GM21526 (cell line): ENCODE measurements around the gene LRP2BP.

ENCODE experiments used
- ATAC-seq: cut with Tn5 transposase; IDR thresholded peaks from one replicate; pipeline ENCODE4 v1.9.1; 2021; ENCODE audit warnings: moderate library complexity; ENCODE audit not compliant: unreplicated experiment, low FRiP score

LRP2BP gene

DNA sequence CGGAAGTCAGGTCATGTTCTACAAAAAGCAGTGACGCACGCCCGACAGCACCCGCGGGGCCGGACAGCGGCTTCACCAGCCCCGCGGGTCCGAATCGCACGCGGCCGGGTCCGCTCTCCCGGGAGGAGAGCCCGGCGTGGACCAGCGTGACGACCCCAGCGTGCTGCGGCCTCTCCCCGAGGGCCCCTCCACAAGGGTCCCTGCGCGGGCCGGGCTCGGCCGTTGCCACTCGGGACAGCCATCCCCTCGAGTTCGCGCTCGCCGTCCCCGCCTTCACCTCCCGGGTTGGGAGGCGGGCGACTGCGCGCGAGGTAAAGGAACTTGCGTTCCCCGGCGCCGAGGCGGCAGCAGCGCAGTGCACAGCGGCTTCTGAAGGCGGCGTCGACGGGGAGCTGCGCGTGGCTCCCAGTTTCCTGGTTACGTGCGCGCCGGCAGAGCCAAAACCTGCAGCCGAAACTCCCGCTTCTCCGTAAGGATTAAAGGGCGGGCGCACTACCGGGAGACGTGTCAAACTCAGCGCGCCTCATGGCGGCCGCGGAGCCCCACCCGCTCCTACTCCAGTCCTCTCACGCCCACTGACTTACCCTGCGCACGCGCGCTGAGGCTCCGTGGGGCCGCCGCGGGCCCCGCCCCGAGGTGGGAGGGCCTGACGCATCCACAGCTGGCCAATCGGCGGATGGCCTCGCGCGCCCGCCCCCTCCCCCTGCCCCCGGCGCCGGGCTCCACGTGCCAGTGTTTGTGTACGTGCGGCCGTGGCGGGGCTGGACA lies 416 bp upstream of the LRP2BP start:
- ATAC-seq, result peak; percentile 74

DNA sequence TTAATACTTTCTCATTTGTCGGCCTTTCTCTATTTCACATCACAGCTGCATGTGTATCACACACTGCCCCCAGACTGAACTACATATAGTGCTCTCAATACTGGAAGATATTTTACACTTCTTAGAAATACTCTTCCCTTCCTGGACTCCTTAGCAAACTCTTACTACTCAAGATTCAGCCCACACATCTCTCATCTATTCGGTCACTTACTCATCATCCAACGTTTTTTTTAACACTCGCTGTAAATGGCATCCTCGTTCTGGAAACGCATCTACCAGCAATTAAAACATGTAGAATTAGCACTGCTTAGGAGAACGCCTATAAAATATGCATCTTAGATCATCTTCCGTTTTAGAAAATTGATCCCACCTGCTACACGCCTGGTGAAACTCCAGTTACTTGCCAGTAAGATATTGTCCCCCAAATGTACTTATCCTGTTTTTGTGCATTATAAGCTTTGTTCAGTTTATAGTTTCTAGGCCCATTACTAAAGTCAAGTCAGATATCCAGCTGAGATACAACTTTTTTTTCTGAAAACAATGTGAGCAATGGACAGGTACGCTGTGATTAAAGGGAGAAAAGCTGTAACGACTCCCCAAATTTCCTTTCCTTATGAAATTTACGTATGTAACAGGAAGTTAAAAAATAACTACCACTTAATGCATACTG lies 1.0 kb downstream of the LRP2BP start:
- no peak for ATAC-seq

DNA sequence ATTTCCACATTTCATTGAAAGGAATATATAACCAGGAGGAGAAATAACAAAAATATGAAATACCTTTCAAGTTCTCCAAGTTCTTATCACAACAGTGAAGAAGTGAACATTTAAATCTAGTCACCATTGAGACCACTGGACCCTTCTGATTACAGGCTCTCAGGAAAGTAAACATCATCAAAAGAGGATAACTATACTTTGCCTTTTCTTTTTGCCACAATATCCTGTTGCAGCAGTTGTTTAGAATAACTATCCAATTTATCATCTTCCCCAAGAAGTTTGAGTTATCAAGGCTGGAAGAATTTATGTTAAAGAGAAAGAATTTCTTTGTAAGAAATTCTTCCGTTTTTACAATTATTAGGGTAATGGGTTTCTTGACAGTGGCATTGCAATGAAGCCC lies 3.6 kb downstream of the LRP2BP start:
- no peak for ATAC-seq

DNA sequence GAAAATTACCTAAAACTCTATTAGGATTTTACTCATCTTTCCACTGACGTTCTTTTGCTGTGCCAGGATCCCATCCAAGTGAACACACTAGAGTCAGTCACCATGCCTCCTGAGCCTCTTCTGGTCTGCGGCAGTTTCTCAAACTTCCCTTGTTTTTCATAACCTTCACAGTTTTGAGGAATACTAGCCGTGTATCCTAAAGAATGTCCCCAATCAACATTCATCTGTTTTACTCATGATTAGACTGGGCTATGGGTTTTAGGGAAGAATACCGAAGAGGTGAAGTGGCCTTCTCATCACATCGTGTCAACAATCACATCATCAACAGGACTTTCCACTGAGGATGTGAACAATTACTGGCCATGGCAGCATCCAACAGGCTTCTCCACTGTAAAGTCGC lies 4.8 kb downstream of the LRP2BP start:
- ATAC-seq, result no peak

DNA sequence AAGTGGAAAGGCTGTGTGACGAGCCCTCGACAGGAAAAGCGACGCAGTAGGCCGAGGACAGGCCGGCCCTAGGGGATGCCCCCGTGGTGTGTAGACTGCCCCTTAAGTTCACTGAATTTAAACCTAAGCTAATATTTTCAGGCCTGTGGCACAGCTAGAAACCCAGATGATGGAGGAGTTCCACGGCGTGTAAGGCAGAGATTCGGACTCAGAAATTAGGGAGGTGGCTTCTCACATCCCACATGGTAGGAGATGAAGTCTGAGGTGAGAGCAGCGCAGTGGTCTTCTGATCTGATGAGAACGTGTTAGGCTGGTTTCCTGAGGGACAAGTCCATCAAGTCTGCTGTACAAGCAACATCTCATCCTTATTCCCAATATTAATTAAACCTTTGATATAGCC lies 7.8 kb downstream of the LRP2BP start:
- no peak for ATAC-seq

DNA sequence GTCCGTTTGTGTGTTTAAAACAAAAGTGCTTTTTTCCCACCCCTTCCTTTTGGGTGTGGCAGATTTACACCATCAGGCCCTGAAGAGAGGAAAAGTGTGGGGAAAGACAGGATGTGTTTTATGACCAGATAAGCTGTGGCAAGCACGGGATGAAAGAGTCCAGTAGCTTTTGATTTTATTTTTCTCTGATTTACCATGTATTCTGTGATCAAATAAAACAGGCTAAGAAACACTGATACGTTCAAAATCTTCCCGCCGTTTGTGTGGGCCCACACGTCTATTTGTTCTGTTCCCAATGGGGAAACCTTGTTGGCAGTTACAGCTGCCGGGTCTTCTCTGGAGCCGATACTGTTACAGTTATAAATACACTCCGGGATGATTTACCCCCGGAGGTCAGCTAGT lies 10.8 kb downstream of the LRP2BP start:
- no peak for ATAC-seq

DNA sequence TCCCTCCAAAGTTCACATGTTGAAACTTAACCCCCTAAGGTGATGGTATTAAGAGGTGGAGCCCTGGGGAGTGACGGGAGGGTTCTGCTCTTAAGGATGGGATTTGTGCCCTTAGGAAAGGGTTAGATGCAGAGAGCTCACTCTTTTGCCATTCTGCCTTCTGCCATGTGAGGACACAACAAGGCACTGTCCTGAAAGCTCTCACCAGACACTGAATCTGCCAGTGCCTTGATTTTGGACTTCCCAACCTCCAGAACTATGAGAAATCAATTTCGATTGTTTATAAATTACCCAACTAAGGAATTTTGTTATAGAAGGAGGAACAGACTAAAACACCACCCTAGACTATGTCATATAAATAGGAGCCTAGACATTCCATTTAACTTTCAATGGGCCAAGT lies 11.7 kb downstream of the LRP2BP start:
- ATAC-seq, result no peak

DNA sequence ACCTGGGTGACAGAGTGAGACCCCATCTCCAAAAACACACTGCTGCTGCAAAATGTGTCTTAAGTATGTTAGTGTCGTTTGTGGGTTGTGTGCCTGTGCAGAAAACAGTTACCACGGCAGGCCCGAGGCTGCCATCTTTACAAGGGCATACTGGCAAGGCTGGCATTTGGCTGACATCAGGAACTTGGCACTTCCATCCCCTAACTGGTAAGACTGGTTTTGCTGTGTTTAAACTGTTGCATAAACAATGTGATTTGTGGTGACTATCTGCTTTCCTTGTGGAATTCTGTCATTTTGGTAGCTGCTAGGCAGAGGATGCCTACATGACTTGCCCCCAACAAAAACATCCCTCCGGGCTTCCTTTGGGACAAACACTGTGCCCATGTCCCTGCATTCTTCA lies 12.3 kb downstream of the LRP2BP start:
- no peak for ATAC-seq

DNA sequence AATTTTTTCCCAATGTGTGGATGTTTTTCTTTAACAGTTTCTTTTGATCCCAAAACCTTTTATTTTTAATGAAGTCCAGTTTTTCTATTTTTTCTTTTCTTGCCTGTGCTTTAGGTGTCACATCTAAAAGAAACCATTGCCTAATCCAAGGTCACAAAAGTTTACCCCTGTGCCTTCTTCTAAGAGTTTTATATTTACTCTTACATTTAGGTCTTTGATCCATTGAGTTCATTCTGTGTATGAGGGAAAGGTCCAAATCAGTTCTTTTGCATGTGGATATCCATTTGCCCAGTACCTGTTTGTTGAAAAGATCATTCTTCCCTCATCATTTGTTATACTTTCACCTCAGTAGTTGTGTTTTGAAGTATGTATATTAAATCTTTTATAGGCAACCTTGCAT lies 13.0 kb downstream of the LRP2BP start:
- ATAC-seq, result no peak

DNA sequence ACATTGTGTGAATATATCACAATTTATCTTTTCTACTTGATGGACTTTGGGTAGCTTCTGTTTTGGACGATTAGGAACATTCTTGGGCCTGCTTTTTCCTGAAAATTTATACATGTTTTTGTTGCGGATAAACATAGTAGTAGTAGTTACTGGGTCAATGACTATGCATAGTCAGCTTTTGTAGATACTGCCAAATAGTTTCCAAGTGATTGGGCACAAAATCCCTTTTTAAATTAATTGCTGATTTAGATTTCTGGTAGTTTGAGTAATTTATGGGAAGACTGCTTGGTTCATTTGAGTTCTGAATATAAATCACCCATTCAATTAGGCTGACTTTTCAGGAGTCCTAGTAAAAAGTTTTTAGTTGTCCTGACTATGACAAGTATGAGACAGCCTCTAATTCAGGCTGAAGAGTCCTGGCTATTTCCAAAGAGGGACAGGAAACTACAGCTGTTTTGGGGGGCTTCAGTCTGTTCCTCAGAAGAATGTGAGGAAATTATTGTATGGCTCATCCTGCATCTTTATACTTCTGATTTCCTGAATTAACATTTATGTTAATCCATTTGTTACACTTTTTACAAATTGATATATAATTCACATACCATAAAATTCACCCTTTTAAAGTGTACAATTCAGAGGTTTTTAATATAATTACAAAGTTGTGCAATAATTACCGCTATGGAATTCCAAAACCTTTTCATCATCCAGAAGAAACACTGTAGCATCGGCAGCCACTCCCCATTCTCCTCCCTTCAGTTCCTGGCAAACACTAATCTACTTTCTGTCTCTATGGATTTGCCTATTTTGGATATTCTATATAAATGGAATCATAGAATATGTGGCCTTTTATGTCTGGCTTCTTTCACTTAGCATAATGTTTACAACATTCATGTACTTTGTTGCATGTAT lies 14.2 kb downstream of the LRP2BP start:
- no peak for ATAC-seq

DNA sequence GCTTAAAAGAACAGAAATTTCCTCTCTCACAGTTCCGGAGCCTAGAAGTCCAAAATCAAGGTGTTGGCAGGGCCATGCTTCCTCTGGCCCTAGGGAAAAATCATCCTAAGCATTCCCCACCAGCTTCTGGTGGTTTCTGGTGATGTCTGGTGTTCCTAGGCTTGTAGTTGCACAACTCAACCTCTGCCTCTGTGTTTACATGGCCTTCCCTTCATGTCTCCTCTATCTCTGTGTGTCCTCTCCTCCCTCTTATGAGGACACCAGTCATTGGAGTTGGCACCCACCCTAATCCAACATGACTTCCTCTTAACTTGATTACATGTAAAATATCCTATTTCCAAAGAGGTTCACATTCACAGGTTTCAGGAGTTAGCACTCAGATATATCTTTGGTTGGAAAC lies 15.4 kb downstream of the LRP2BP start:
- no peak for ATAC-seq

DNA sequence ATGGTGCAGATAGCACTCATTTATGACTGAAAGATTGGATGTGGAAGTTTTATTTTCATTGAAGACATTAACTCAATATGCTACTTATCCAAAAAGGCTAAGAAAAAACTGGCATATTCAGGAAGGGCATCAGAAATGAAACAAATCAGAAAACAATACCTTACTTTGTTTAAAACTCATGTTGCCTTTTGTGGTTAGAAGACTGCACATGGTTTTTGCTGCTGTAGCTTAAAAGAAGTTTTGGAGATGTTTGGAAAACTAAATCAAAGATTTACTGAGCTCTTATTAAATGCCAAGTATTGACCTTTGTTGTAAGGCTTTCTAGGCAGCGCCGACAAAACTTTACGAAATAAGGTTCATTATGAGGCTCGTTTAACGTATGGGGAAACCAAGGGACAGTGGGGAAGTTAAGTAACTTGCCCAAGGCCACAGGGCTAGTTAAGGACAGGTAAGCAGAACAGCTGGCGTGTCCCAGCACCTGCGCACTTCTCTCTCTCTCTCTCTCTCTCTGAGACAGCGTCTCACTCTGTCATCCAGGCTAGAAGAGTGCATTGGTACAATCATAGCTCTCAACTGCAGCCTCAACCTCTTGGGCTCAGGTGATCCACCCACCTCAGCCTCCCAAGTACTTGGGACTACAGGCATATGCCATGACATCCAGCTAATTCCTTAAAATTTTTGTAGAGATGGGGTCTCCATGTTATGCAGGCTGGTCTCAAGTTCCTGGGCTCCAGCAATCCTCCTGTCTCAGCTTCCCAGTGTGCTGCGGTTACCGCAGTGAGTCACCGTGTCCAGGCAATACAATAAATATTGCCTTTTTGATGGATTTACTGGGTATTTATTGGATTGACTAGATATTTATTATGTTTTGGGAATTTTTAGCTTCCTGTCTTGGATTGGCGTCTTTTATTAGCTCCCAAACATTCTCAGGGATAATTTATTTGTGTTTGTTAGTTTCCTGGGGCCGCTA lies 16.1 kb downstream of the LRP2BP start:
- no peak for ATAC-seq

DNA sequence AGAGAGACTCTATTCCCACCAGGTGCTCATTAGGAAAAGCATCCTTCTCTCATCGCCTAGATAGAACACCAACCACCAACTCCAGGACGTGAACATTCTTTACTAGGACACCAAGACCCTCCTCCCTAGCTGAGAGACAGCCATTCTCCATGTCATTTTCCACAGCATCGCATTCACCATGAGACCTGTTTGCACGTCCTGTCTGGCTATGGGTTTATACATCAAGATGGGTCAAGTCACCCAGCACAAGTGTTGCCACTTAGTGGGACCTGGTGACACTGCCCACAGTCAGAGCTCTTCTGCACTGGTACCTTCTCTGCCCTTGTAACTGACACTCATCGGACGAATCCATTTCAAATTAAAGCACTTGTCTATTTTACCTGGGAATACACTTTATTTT lies 17.5 kb downstream of the LRP2BP start:
- no peak for ATAC-seq

DNA sequence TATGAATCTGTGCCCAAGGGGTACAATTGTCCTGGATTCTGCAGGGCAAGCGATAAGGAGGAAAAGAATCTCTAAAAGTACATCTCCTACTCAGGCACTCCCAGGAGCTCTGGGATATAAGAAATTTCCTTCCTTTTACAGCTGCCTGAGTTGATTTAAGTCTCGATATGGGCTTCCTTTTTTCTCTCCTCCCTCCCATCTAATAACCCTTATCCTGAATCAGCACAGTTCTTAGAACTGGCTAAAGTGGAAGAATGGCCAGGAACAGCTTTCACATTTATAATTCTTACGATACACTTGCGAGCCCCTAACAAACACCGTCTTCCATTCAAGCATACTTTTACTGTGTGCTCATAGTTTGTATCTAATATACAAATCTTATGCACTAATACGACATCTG lies 21.2 kb downstream of the LRP2BP start:
- no peak for ATAC-seq

DNA sequence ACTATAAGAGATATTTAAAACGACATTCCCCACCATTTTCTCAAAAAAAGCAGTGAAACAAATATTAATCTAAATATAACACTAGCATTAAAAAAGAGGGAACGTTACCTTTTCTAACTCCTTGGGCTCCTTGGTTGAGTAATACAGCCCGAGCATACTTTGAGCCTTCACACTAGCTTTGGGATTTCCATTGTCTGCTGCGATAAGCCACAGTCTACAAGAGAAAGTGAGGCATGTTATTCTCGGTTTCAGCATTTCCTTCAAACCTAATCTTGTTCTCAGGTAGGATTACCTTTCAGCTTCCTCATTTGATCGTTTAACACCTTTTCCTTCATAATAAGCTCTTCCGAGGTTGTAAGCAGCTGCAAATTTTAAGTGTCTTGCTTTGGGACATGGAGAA lies 21.7 kb downstream of the LRP2BP start:
- no peak for ATAC-seq

DNA sequence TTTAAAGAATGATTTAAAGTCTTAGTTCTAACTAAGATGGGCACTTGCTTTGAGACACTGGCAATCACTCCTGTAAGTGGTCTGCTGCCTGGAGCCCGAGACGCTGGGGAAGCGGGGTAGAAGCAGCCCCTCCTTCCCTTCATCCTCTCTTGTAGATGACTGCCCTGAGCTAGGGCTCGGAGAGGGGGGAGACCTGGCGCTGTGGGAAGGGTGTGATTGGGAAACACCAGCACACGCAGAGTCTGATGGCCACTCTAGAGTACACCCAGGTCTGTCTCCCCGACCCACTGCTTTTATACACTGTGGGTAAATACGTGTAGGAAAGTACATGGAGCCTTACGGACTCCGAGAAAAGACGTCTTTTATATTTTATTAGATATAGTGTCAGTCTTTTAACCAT lies 24.0 kb downstream of the LRP2BP start:
- ATAC-seq, result no peak

DNA sequence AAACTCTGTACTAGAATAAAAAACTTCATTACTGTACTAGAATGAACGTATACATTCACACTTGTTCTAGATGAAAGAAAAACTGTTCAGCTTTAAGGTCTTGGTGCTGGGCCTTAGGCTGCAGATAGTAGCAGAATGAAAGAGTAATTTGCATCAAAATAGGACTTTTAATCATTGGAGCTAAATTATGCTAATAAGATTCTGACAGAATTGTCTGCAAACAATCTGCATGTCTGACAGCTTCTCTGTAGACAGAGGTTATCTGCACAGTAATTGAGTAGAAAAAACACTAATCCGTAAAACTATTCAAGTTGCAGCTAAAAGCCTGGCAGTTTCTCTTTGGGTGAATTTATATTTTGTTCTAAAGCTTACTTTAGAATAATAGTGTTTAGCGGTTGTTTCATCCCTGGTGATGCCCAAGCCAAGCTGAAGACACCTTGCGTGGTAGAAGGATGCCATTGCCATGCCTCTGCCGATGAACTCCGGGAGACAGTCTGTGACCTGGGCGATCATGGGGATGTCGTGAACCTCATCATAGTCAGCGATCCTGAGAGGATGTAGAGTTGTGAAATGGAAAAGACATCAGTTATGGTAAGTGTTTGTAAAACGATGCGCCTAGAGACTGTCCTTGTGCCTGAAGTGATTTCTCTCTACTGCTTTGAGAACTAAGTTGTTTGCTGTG lies 25.3 kb downstream of the LRP2BP start:
- ATAC-seq, result no peak

DNA sequence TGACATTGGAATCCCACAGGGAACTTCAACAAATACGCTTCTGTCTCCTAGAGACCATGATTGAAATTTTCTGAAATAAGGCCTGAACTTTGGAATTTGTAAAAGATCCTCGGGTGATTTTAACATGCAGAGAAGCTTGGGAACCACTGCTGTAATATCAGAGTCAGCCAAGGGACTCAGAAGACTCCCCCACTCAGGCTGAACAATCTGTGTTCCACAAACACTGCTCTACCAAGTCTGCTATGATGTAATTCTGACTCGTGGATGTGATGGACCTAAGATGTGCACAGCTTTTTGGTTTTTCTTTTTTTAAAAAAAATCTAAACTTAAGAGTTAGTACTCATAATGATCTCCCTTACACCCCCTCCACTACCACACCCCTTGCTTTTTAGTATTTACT lies 26.0 kb downstream of the LRP2BP start:
- no peak for ATAC-seq

DNA sequence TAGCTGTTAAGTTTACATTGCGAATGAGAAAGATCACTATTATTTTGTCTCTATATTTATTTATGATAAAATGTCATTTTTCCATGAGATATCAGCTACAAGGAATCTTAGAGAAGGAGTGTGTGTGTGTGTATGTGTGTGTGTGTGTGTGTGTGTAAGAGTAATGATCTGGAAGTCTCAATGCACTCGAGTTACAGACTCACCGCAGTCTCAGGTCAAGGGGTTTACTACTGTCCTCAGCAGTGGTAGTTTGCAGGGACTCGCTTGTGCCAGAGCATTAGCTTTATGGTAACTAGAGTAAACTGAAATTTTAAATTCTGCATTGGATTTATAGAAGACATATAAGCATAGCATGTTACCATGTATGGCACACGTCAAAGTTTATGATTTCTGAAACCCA lies 30.8 kb downstream of the LRP2BP start:
- ATAC-seq, result no peak

DNA sequence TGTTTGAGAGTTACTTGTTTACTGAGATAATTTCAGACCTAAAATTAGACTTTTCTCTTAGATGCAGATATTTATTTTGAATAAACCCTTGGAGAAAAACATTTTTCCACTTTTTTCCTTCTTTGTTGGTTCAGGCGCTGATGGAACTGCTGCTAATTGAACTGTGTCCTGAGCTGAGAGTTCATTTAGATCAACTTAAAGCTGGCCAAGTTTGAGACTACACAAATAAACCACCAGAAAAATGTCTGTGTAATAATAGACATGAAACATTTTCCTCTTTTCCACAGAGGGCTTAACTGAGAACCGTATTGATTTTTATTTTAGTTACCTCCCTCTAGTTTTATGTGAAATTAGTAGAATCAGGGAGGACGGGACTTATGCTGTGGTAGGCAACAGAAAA lies 32.5 kb downstream of the LRP2BP start:
- no peak for ATAC-seq
